Cardiac muscle cell (in vitro differentiated cells and primary cell): Measurements from ENCODE around the gene CENPF. TPM values are rescaled to one million over a fixed set of nuclear protein-coding genes. Genes with fewer than 3 reads are reported as not detected.
A peak's percentile ranks its signal among the peaks of the same experiment; 100 is the strongest.

Experiments used
- DNase-seq, 2 donors: peaks; one replicate each; pipeline versions ENCODE4 v3.0.0 to v3.0.0-alpha.2; 2010 to 2017; ENCODE audit warnings: low read depth in 1 of 2, low spot score in 1 of 2
- H3K27ac ChIP-seq: fragments of 200-600 bp; sonication (generic); 2 replicates; pipeline ENCODE4 v1.5.1; 2016
- H3K27me3 ChIP-seq: fragments of 200-600 bp; sonication (generic); 2 replicates; pipeline ENCODE4 v1.6.0; 2016; ENCODE audit warnings: control low read depth
- H3K36me3 ChIP-seq: fragments of 200-600 bp; sonication (generic); 2 replicates; pipeline ENCODE4 v1.5.1; 2016; ENCODE audit warnings: control low read depth
- H3K4me1 ChIP-seq: fragments of 200-600 bp; sonication (generic); 2 replicates; pipeline ENCODE4 v1.8.1; 2017; ENCODE audit warnings: low read depth, mild to moderate bottlenecking, mixed run types
- H3K4me3 ChIP-seq: fragments of 200-600 bp; sonication (generic); 2 replicates; pipeline ENCODE4 v1.5.1; 2016; ENCODE audit warnings: mild to moderate bottlenecking
- H3K9me3 ChIP-seq: fragments of 200-600 bp; sonication (generic); 2 replicates; pipeline ENCODE4 v1.5.1; 2017; ENCODE audit warnings: low read depth, mild to moderate bottlenecking, control low read depth
- polyA plus RNA-seq: library from polyadenylated mRNA; unstranded; fragments of >200 nt; fragmentation: Nextera tagmentation; extraction: Ambion mirVana; gene quantifications from 2 replicates; pipeline ENCODE4 v1.2.1, GENCODE V29; 2016
- total RNA-seq: library from RNA; depleted of rRNA; stranded (reverse); fragments of >200 nt; gene quantifications from 2 replicates; pipeline ENCODE4 v1.2.3, GENCODE V29; 2016
- TF ChIP-seq, protein P1 (sequence below): IDR thresholded peaks from 2 replicates; pipeline ENCODE4 v1.5.1; 2012; ENCODE audit warnings: low read depth, mild to moderate bottlenecking, low read length

The CENPF gene
- total and polyA plus RNA-seq, 2 experiments from 2014 or later, result 9.7 to 79.7 TPM

- H3K4me1 ChIP-seq, result peaks cover 20% of the 10 kb centered on the region
- H3K4me3 ChIP-seq, result no peak overlapping the region
- no peak overlapping the region for H3K27ac ChIP-seq
- no peaks in the 10 kb centered on the region for H3K27me3 ChIP-seq
- peak; percentile 37 to 81 for DNase-seq
- no peaks in the 10 kb centered on the region for H3K9me3 ChIP-seq
- H3K36me3 ChIP-seq, result peaks cover 5% of the 10 kb centered on the region
- TF ChIP-seq, protein P1, sequence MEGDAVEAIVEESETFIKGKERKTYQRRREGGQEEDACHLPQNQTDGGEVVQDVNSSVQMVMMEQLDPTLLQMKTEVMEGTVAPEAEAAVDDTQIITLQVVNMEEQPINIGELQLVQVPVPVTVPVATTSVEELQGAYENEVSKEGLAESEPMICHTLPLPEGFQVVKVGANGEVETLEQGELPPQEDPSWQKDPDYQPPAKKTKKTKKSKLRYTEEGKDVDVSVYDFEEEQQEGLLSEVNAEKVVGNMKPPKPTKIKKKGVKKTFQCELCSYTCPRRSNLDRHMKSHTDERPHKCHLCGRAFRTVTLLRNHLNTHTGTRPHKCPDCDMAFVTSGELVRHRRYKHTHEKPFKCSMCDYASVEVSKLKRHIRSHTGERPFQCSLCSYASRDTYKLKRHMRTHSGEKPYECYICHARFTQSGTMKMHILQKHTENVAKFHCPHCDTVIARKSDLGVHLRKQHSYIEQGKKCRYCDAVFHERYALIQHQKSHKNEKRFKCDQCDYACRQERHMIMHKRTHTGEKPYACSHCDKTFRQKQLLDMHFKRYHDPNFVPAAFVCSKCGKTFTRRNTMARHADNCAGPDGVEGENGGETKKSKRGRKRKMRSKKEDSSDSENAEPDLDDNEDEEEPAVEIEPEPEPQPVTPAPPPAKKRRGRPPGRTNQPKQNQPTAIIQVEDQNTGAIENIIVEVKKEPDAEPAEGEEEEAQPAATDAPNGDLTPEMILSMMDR, result peak; percentile 77
Measured at GRCh38 chr1:214660900-214661299, 57.9 kb downstream of the CENPF start.

DNA sequence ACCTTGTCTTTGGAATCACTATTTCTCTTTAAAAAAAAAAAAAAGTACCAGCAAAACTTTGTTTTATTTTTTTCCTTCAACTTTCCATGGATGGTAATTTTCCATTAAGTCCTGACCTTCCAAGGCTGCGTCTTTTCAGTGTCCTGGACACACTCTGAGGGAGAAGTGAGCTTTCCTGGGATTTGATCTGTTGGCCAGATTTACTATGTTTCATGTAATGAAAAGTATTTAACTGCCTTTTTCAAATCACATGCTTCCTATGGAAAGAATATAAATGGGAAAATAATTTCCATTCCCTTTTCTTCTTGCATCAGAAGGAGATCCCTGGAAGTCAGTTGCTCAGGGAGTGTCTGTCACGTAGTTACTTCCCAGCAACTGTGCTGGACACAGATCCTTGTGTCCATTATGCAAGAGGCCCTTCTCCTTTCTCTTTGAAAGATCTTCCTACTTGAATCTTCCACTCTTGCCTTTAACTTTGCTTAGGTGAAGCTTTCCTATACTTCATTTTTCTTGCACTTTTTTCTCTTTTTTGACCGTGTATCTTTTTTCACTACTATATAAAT is 59.3 kb downstream of the CENPF start:
- peaks cover 31% of the 10 kb centered on the region for H3K4me1 ChIP-seq
- H3K27ac ChIP-seq, result no peak overlapping the region
- TF ChIP-seq, protein P1, result no peak
- H3K36me3 ChIP-seq, result no peaks in the 10 kb centered on the region
- no peaks in the 10 kb centered on the region for H3K27me3 ChIP-seq
- H3K4me3 ChIP-seq, result no peak overlapping the region
- DNase-seq, result no peak
- H3K9me3 ChIP-seq, result no peaks in the 10 kb centered on the region

- Histone ChIP-seq H3K27ac (no peak overlapping the region), H3K9me3 (no peaks in the 10 kb centered on the region), H3K4me1 (peaks cover 20% of the 10 kb centered on the region), H3K4me3 (no peak overlapping the region), H3K27me3 (no peaks in the 10 kb centered on the region), H3K36me3 (no peaks in the 10 kb centered on the region)
- TF ChIP-seq, protein P1, result no peak
- no peak for DNase-seq
Measured at GRCh38 chr1:214664651-214665433, 61.8 kb downstream of the CENPF start.

DNA sequence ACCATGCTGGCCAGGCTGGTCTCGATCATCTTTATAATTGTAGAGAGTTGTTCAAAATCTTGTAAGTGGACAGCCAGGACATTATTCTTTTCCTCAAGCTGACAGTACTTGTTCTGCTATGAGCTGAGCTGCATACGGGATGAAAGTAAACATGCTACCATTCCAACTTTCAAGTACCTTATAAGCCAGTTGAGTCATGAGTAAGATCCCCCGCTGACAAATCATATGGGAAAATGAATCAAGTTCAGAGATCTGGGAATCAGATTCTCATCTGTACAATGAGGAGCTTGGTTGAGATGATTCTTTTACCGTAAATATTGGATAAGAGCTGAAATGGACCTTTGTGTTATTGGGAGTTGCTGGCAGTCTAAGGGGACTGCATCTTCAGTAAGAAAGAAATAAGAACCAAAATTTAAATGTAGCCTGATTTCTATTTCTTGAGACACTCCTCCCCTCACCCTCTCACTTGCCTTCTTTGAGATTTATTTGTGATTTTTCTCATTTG is 62.7 kb downstream of the CENPF start:
- DNase-seq, result no peak
- Histone ChIP-seq H3K36me3 (no peaks in the 10 kb centered on the region), H3K4me1 (peaks cover 13% of the 10 kb centered on the region), H3K4me3 (no peak overlapping the region), H3K27ac (no peak overlapping the region), H3K9me3 (no peaks in the 10 kb centered on the region), H3K27me3 (no peaks in the 10 kb centered on the region)
- TF ChIP-seq, protein P1, result no peak

DNA sequence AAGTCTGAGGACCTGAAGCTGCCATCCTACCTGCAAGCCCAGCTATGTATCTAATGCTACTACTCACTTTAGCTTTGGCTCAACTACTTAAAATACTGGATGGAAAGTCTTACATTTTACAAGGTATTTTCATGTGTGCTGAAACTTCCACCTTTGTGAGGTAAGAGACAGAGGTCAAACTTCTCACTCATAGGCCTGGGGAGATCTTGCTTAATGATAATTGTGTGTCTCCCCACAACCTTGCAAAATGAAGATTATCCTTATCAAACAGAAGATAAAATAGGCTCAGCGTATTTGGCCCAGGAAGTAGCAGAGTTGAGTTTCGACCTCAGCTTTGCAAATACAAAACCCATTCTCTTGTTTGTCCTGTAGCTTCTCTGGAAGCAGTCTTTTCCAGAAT is 63.7 kb downstream of the CENPF start:
- peak overlapping the region; percentile 49 for H3K27ac ChIP-seq
- no peaks in the 10 kb centered on the region for H3K36me3 ChIP-seq
- no peak for DNase-seq

More for the DNA sequence above, 63.7 kb downstream of the CENPF start:
- TF ChIP-seq, protein P1, result no peak
- H3K4me3 ChIP-seq, result no peak overlapping the region
- H3K9me3 ChIP-seq, result no peaks in the 10 kb centered on the region
- H3K27me3 ChIP-seq, result no peaks in the 10 kb centered on the region
- H3K4me1 ChIP-seq, result peaks cover 13% of the 10 kb centered on the region
